Measurements from ENCODE around the gene CST9. TPM values are rescaled to one million over a fixed set of nuclear protein-coding genes. Genes with fewer than 3 reads are reported as not detected.

Gene CST9
- total and polyA plus RNA-seq, 2 of the 13 experiments (the other 11 are each of a cell fraction or from before 2014, with no cell fraction given) = 0.07 TPM; not detected in 1

GRCh38 chr20:23641936-23642751 is 36.4 kb upstream of the CST9 start (continued):
- TF ChIP-seq ADNP (CRISPR knock-in tag; IDR thresholded peaks at IDR 0.05) (no peak), DBP (CRISPR knock-in tag; IDR thresholded peaks at IDR 0.05; ENCODE audit: not compliant biosample characterization) (no peak), NR0B2 (CRISPR knock-in tag; IDR thresholded peaks at IDR 0.05) (0 out of 2 replicates have a peak, but pooled peaks have one; percentile 22), ARID5B (CRISPR knock-in tag; IDR thresholded peaks at IDR 0.05) (peak; percentile 78), DDIT3 (CRISPR knock-in tag; IDR thresholded peaks at IDR 0.05) (no peak), SRF (IDR thresholded peaks at IDR 0.05; ENCODE audit: low read depth, low read length) (no peak), DPF2 (CRISPR knock-in tag; IDR thresholded peaks at IDR 0.05; ENCODE audit: borderline replicate concordance, low read depth) (no peak), ZNF710 (CRISPR knock-in tag; IDR thresholded peaks at IDR 0.05; ENCODE audit: borderline replicate concordance) (no peak), GABPB1 (CRISPR knock-in tag; IDR thresholded peaks at IDR 0.05) (0 out of 2 replicates have a peak, but pooled peaks have one; percentile 12), ZBTB21 (CRISPR knock-in tag; IDR thresholded peaks at IDR 0.05) (no peak), ZFY (CRISPR knock-in tag; IDR thresholded peaks at IDR 0.05) (peak; percentile 34; the same call in 1 of the 2 replicates), NKX3-1 (CRISPR knock-in tag; IDR thresholded peaks at IDR 0.05) (no peak), MXD4 (CRISPR knock-in tag; IDR thresholded peaks at IDR 0.05) (no peak), ZNF12 (CRISPR knock-in tag; IDR thresholded peaks at IDR 0.05) (no peak), ZSCAN21 (CRISPR knock-in tag; IDR thresholded peaks at IDR 0.05; ENCODE audit: borderline replicate concordance) (no peak), TP53 (CRISPR knock-in tag; conservative IDR thresholded peaks at IDR 0.05) (no peak), ZBTB7B (CRISPR knock-in tag; IDR thresholded peaks at IDR 0.05) (no peak), ZNF772 (CRISPR knock-in tag; IDR thresholded peaks at IDR 0.05) (0 out of 2 replicates have a peak, but pooled peaks have one; percentile 31), HIC2 (CRISPR knock-in tag; IDR thresholded peaks at IDR 0.05; ENCODE audit: low read depth) (0 out of 2 replicates have a peak, but pooled peaks have one; percentile 54), ZNF224 (CRISPR knock-in tag; IDR thresholded peaks at IDR 0.05) (no peak)

Data from HepG2 (cell line).